ENCODE data around the gene IDNK. TPM values are rescaled to one million over a fixed set of nuclear protein-coding genes. Genes with fewer than 3 reads are reported as not detected.
"Not testable (repeated sequence)": the region's sequence is repeated elsewhere in the genome, so short reads cannot be mapped to it uniquely, and the experiment has no call there.

The IDNK gene
- 1 to 10 TPM; 2.1 to 6.6 (median 3.7) TPM for total RNA-seq

DNA sequence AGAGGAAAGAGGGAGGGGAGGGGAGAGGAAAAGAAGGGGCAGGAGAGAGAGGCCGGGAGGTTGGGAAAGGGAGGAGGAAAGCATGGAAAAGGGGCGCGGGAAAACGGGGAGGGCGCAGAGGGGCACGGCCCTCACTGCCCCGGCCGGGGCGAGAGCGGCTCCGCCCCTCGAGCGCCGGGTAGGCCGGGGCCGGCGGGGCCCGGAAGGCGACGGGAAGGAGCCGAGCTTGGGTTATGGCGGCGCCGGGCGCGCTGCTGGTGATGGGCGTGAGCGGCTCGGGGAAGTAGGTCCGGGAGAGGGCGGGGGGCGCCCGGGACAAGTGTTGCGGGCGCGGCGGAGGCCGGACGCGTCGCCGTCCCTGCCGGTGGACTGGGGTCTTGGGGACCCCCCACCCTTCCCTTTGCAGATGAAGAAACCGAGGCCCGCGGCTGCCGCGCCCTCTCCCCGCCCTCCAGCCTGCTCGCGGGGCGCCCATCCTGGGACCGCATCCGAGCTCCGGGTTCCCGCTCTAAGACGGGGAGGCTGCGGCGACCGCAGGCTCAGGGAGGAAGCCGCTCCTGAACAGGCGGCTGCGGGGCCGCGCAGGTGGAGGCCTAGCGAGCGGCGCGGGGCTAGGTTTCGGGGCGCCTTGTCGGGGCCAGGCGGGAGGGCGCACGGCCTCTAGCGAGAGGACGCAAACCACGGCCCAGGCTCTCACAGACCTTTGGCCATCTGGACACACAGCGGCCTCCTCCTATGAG is at the start of gene IDNK:
Gene IDNK (plus strand): TSS at position 205 of the 740 bp plus-strand sequence. CDS start 29 bp downstream, at position 234.
- Histone ChIP-seq H3K4me3 (peak within 1 kb of the TSS; percentile 37 to 58 (median 48)), H3K27ac (peak within 1 kb of the TSS; percentile 49 to 82), H3K4me1 (replicated peaks in 1 of 2) (peaks cover 5 to 11% of the 10 kb centered on the region in 2 donors)
- in situ Hi-C loops (cut with MboI; ENCODE audit: low pct_unique_long_range_greater_than_20kb in 2 of 9, low sequenced_read_pairs in 9 of 9, unreplicated experiment in 9 of 9) = loop anchor here in 1 of 9 experiments (25.0 kb wide), 1 partner anchor 289 kb away; the partner anchor contains the start of gene KIF27
- WGBS, 10 experiments = 0 to 60% (median 0%) methylated on average over 1 to 4 of the region's 79 CpGs; no CpG with 5 or more reads in 7 of the 10 experiments
- peak; percentile 84 to 92 (median 86) for ATAC-seq (replicated peaks in 6 of 8)

- H3K4me1 ChIP-seq (replicated peaks in 1 of 2) = no peaks in the 10 kb centered on the region
- no peak overlapping the region for H3K4me3 ChIP-seq
- 57 to 86% (median 70%) methylated on average over 1 of the region's 1 CpG; no CpG with 5 or more reads in 6 of the 10 experiments for WGBS, 10 experiments
- no peak overlapping the region for H3K27ac ChIP-seq
- no peak for ATAC-seq (replicated peaks in 6 of 8)
- in situ Hi-C loops (cut with MboI; ENCODE audit: low pct_unique_long_range_greater_than_20kb in 2 of 9, low sequenced_read_pairs in 9 of 9, unreplicated experiment in 9 of 9) = no loop called here
These were observed 48.5 kb upstream of the IDNK start for GRCh38 chr9:83574482-83574881.

DNA sequence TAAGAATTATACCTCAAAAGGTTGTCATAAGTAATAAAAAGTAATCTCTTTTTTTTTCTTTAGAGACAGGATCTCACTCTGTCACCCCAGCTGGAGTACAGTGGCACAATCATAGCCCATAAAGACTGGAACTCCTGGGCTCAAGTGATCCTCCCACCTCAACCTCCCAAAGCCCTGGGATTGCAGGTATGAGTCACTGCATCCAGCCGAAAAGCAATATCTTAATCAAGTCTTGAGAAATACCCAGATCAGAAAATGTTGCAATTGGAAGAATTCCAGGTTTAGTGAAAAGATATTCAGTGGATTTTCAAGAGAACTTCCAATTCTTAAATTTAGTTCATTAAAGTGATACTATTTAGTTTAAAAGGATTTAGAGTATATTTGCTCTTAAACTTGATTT is 40.9 kb upstream of the IDNK start:
- Histone ChIP-seq H3K4me1 (replicated peaks in 1 of 2) (no peaks in the 10 kb centered on the region), H3K27ac (no peak overlapping the region), H3K4me3 (no peak overlapping the region)
- in situ Hi-C loops (cut with MboI; ENCODE audit: low pct_unique_long_range_greater_than_20kb in 2 of 9, low sequenced_read_pairs in 9 of 9, unreplicated experiment in 9 of 9) = no loop called here
- ATAC-seq (replicated peaks in 6 of 8) = peak in 2 of 8 experiments; percentile 38 to 56
- 14 to 100% (median 83%) methylated on average over 1 of the region's 1 CpG; no CpG with 5 or more reads in 6 of the 10 experiments for WGBS, 10 experiments

GRCh38 chr9:83583151-83584014 is 39.6 kb upstream of the IDNK start:
- WGBS, 10 experiments = 21 to 100% (median 67%) methylated on average over 1 to 6 of the region's 6 CpGs; no CpG with 5 or more reads in 1 of the 10 experiments
- no peaks in the 10 kb centered on the region for H3K4me1 ChIP-seq (replicated peaks in 1 of 2)
- in situ Hi-C loops (cut with MboI; ENCODE audit: low pct_unique_long_range_greater_than_20kb in 2 of 9, low sequenced_read_pairs in 9 of 9, unreplicated experiment in 9 of 9) = no loop called here
- H3K4me3 ChIP-seq = no peak overlapping the region
- ATAC-seq (replicated peaks in 6 of 8) = peak in 4 of 8 experiments; percentile 28 to 82 (median 77)
- H3K27ac ChIP-seq = no peak overlapping the region

DNA sequence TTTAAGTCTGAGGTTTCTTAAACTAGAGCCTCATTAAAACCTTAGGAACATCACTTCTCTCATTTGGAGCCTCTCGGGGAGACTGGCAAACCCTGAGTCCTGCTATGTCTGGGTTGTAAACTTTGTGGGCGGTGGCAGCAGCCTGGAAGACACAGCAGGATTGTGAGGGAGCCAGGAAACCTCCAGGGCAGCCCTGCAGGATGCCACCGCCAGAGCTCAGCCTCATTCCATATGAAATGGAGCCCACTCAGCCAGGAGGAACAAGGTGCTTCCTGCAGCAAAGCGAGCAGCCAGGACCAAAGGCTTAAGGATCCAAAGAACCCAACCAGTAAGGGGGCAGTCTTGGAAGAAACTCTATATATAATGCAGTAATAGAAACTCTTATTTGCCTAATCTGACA is 37.9 kb upstream of the IDNK start:
- no peak for ATAC-seq (replicated peaks in 6 of 8)
- Histone ChIP-seq H3K4me1 (replicated peaks in 1 of 2) (no peaks in the 10 kb centered on the region), H3K27ac (no peak overlapping the region), H3K4me3 (no peak overlapping the region)
- 66 to 100% (median 79%) methylated on average over 1 to 4 of the region's 4 CpGs; no CpG with 5 or more reads in 5 of the 10 experiments for WGBS, 10 experiments
- in situ Hi-C loops (cut with MboI; ENCODE audit: low pct_unique_long_range_greater_than_20kb in 2 of 9, low sequenced_read_pairs in 9 of 9, unreplicated experiment in 9 of 9) = no loop called here

GRCh38 chr9:83588256-83588655 is 34.7 kb upstream of the IDNK start:
- in situ Hi-C loops (cut with MboI; ENCODE audit: low pct_unique_long_range_greater_than_20kb in 2 of 9, low sequenced_read_pairs in 9 of 9, unreplicated experiment in 9 of 9) = no loop called here
- ATAC-seq (replicated peaks in 6 of 8) = peak in 1 of 8 experiments; percentile 12
- WGBS, 10 experiments = 33 to 91% (median 85%) methylated on average over 1 of the region's 1 CpG; no CpG with 5 or more reads in 4 of the 10 experiments
- Histone ChIP-seq H3K27ac (no peak overlapping the region), H3K4me1 (replicated peaks in 1 of 2) (no peaks in the 10 kb centered on the region), H3K4me3 (no peak overlapping the region)

DNA sequence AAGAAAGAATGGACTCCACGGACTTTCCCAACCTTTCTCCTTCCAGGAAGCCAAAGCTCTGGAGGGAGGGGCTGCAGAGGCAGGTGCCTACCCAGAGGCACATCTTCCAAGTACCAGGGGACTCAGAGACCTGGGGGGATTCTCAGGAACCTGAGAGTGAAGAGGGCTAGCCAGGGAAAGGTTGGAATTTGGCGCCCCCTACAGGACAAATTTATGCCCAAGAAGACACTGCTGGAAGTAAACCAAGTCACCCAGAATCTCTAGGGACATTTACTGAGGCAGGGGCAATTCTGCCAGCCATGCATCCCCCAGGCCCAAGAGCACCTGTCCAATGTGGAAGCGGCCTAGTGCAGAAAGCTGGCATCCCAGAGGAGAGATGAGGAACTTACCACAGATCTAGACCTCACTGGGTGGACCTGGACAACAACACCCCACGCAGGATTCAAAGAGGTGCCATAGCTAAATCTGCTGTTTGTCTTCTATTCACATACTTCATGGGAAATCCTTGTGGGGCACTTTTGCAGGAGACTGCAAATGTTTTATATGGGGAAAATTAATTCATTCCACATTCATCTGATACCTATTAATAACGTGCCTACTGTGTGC is 25.9 kb upstream of the IDNK start:
- 0 to 93% (median 54%) methylated on average over 1 to 5 of the region's 5 CpGs; no CpG with 5 or more reads in 3 of the 10 experiments for WGBS, 10 experiments
- Histone ChIP-seq H3K4me3 (no peak overlapping the region), H3K4me1 (replicated peaks in 1 of 2) (no peaks in the 10 kb centered on the region), H3K27ac (no peak overlapping the region)
- in situ Hi-C loops (cut with MboI; ENCODE audit: low pct_unique_long_range_greater_than_20kb in 2 of 9, low sequenced_read_pairs in 9 of 9, unreplicated experiment in 9 of 9) = no loop called here
- peak in 3 of 8 experiments; percentile 24 to 79 (median 47) for ATAC-seq (replicated peaks in 6 of 8)

- Histone ChIP-seq H3K4me3 (no peak overlapping the region), H3K4me1 (replicated peaks in 1 of 2) (no peaks in the 10 kb centered on the region), H3K27ac (no peak overlapping the region)
- 0 to 86% (median 67%) methylated on average over 1 of the region's 1 CpG; no CpG with 5 or more reads in 5 of the 10 experiments for WGBS, 10 experiments
- peak in 2 of 8 experiments; percentile 41 to 67 for ATAC-seq (replicated peaks in 6 of 8)
- in situ Hi-C loops (cut with MboI; ENCODE audit: low pct_unique_long_range_greater_than_20kb in 2 of 9, low sequenced_read_pairs in 9 of 9, unreplicated experiment in 9 of 9) = no loop called here
These were observed 24.5 kb upstream of the IDNK start for GRCh38 chr9:83598487-83598886.

DNA sequence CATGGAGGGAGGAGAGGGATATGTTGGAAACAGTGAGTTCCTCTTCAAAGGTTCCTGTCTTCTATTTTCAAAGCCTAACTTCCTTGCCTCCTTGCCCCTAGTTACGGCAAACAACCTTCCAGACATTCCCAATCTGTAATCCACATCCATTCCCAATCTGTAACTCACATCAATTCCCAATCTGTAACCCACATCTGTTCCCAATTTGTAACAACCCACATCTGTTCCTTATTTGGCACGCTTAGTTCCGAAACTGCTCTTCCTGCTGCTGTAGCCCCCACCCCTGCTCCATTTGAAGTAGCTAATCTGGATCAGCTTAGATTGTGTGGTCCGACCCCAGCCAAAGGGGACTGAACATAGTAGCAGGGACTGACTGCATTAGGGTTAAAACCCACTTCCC is 23.9 kb upstream of the IDNK start:
- no peak for ATAC-seq (replicated peaks in 6 of 8)
- in situ Hi-C loops (cut with MboI; ENCODE audit: low pct_unique_long_range_greater_than_20kb in 2 of 9, low sequenced_read_pairs in 9 of 9, unreplicated experiment in 9 of 9) = no loop called here
- WGBS, 10 experiments = 11 to 93% (median 43%) methylated on average over 1 to 4 of the region's 4 CpGs; no CpG with 5 or more reads in 5 of the 10 experiments
- Histone ChIP-seq H3K4me3 (no peak overlapping the region), H3K4me1 (replicated peaks in 1 of 2) (no peaks in the 10 kb centered on the region), H3K27ac (no peak overlapping the region)

DNA sequence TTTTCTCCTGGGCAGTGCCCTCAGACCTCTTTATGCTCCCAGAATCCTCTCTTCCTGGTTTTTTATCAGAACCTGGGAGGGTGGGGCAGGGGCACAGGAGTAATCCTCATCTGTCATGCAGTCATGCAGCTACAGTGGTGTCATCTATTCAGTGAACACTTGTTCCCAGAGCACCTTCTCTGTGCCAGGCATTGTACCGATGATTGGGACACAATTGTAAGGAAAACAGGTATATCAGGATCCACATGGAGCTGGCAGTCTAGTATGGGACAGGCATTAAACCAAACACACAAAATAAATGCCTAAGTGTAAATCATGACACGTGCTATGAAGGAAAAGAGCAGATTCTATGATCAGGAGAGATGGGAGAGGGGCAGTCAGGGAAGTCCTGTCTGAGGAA is 21.5 kb upstream of the IDNK start:
- no peaks in the 10 kb centered on the region for H3K4me1 ChIP-seq (replicated peaks in 1 of 2)
- in situ Hi-C loops (cut with MboI; ENCODE audit: low pct_unique_long_range_greater_than_20kb in 2 of 9, low sequenced_read_pairs in 9 of 9, unreplicated experiment in 9 of 9) = loop anchor here in 1 of 9 experiments (25.0 kb wide), 1 partner anchor 311 kb away; the partner anchor contains the start of gene KIF27
- ATAC-seq (replicated peaks in 6 of 8) = no peak
- 78 to 100% (median 100%) methylated on average over 1 to 2 of the region's 2 CpGs; no CpG with 5 or more reads in 7 of the 10 experiments for WGBS, 10 experiments
- H3K4me3 ChIP-seq = no peak overlapping the region
- H3K27ac ChIP-seq = no peak overlapping the region

GRCh38 chr9:83607620-83608019 is 15.3 kb upstream of the IDNK start:
- H3K27ac ChIP-seq; ATAC-seq (replicated peaks in 6 of 8); H3K4me3 ChIP-seq: not testable (repeated sequence)
- H3K4me1 ChIP-seq (replicated peaks in 1 of 2) = peaks cover 0 to 15% of the 10 kb centered on the region in 2 donors
- WGBS, 10 experiments = 0 to 74% (median 39%) methylated on average over 1 to 3 of the region's 3 CpGs; no CpG with 5 or more reads in 1 of the 10 experiments
- in situ Hi-C loops (cut with MboI; ENCODE audit: low pct_unique_long_range_greater_than_20kb in 2 of 9, low sequenced_read_pairs in 9 of 9, unreplicated experiment in 9 of 9) = loop anchor here in 1 of 9 experiments (25.0 kb wide), 1 partner anchor 305 kb away; the partner anchor contains the start of gene KIF27

DNA sequence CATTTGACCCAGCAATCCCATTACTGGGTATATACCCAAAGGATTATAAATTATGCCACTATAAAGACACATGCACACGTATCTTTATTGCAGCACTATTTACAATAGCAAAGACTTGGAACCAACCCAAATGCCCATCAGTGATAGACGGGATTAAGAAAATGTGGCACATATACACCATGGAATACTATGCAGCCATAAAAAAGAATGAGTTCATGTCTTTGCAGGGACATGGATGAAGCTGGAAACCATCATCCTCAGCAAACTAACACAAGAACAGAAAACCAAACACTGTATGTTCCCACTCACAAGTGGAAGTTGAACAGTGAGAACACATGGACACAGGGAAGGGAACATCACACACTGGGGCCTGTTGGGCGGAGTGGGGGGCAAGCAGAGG is 9.6 kb upstream of the IDNK start:
- in situ Hi-C loops (cut with MboI; ENCODE audit: low pct_unique_long_range_greater_than_20kb in 2 of 9, low sequenced_read_pairs in 9 of 9, unreplicated experiment in 9 of 9) = loop anchor here in 1 of 9 experiments (25.0 kb wide), 1 partner anchor 299 kb away; the partner anchor contains the start of gene KIF27
- ATAC-seq (replicated peaks in 6 of 8); H3K4me3 ChIP-seq; H3K27ac ChIP-seq: not testable (repeated sequence)
- WGBS, 10 experiments = 83 to 100% (median 100%) methylated on average over 1 of the region's 3 CpGs; no CpG with 5 or more reads in 4 of the 10 experiments
- peaks cover 0 to 15% of the 10 kb centered on the region in 2 donors for H3K4me1 ChIP-seq (replicated peaks in 1 of 2)

Data from motor neuron (in vitro differentiated cells).